ENCODE measurements around the gene DUS2.

- TF ChIP-seq POLR2AphosphoS5 (IDR thresholded peaks at IDR 0.05; ENCODE audit: low read depth, low read length) (no peak), POLR2A (IDR thresholded peaks at IDR 0.05; ENCODE audit: low read depth, low read length) (no peak)
These were observed 68.5 kb downstream of the DUS2 start for GRCh38 chr16:68091380-68092261.

Measured in GM12892 (cell line).